NCI-H1694 (cell line): ENCODE data around the gene SPECC1L.

Experiments
- DNase-seq: peaks from one replicate; lab custom pipeline; 2025; lab: John Stamatoyannopoulos, UW

The SPECC1L gene

DNA sequence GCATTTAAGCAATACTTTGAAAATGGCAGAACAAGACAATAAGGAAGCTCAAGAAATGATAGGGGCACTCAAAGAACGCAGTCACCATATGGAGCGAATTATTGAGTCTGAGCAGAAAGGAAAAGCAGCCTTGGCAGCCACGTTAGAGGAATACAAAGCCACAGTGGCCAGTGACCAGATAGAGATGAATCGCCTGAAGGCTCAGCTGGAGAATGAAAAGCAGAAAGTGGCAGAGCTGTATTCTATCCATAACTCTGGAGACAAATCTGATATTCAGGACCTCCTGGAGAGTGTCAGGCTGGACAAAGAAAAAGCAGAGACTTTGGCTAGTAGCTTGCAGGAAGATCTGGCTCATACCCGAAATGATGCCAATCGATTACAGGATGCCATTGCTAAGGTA, 51.9 kb downstream of the SPECC1L start:
- no peak for DNase-seq

GRCh38 chr22:24323233-24323632, 52.6 kb downstream of the SPECC1L start:
- DNase-seq = no peak

GRCh38 chr22:24323695-24324094, 53.1 kb downstream of the SPECC1L start:
- no peak for DNase-seq

GRCh38 chr22:24324137-24324536, 53.5 kb downstream of the SPECC1L start:
- no peak for DNase-seq

DNA sequence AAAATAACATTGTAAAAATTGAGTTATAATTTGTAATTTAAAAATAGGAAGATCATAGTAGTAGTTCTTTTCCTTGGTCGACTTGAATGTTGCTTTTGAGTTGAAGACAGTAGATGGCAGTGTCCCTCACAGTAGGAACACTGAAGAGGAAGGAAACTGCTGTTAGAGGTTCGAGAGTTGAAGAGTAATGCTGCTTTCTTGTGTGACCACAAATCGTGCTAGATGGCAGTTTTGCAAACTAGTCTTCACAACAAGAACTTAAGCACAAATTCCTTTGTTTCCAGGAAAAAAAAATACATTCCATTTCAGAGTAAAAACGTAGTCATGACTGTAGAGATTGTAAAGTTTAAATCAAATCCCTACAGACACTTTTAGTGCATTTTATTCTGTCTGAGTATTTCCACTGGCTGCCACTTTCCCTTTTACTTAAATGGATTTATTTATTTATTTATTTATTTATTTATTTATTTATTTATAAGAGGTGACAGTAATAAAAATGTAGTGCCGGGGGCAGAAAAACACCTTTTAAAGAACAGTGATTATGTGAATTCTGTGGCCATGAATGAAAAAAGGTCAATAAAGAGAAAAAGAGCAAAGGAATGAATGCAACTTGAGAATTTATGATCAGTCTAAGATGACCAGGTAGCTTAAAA, 54.6 kb downstream of the SPECC1L start:
- DNase-seq = peak; percentile 26

- DNase-seq = no peak
Observed at GRCh38 chr22:24326266-24326665, 55.6 kb downstream of the SPECC1L start.

DNA sequence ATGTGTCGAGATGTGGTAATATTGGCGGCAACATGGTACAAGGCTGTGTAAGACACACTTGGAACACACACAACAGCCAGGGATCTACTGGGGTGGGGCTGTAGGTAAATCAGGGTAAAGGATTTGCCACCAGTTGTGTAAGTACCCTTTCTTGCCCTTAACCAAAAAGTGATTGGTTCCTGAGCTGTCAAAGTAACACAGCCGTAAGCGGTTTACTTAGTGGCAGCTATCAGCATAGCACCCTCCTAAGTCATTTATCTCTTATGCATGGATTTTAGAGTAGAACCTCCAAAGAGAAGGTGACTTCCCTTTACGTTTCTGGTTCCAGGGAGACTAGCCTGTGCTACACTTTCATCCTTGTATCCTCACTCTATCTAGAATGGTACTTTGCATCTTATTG, 57.2 kb downstream of the SPECC1L start:
- no peak for DNase-seq

DNA sequence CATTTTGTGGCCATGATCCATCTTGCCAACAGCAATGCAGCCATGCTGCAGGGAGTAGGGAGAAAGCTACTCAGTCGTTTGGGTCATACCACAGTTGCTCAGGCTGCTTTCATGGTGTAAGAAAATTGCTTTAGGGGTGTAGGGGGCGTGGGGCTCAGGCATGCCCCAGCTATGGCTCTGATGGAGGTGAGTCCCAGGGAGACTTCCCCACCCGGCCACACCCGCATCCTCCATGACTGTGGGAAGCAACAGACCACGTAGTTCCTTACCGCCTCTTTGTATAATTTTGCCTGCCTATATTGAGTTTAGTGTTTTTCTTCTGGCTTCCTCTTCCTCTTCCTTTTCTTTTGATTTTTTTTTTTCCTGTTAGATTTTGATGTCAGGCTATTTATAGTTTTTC, 58.8 kb downstream of the SPECC1L start:
- no peak for DNase-seq

GRCh38 chr22:24330636-24331035, 60.0 kb downstream of the SPECC1L start:
- no peak for DNase-seq

DNA sequence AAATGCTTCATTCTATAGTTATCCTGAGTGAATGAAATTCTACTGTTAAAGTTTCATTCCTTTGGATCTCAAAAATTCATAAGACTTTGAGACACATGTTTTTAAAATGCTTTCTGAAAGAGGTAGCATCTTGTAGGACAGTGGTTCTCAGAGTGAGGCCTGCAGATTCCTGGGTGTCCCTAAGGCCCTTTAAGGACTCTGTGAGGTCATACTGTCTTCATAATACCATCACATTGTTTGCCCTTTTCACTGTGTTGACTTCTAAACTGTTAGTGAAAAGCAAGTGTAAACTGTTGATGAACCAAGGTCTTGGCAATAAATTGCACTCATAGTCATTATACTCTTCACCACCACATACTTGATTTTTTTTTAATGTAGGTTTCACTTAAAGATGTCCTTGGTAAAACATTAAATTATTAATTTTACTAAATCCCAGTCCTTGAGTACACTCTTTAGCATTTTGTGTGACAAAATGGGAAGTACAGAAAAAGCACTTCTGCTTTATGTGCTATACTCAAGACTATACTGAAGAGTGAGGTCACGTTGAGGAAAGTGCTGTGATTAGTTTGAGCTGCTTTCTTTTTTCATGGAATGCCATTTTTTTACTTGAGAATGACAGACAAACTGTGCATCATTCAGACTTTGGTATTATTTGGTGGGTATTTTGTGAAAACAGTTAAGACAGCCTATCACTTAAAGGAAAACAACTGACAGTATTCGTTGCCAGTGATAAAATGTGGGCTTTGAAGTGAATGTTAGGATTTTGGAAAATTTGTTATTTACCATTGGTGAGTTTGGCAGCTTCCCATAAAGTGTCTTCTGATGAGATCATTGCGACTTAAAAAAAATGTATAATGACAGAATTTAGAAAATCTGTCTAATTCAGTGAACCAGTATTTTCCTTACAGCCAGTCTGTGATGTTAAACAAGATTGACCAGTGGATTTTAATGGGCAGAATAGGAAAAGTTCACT, 61.1 kb downstream of the SPECC1L start:
- no peak for DNase-seq

- DNase-seq = no peak
Observed at GRCh38 chr22:24333301-24333700, 62.7 kb downstream of the SPECC1L start.

- no peak for DNase-seq
Observed at GRCh38 chr22:24335496-24335895, 64.9 kb downstream of the SPECC1L start.

- DNase-seq = no peak
Observed at GRCh38 chr22:24337894-24338645, 67.4 kb downstream of the SPECC1L start.

DNA sequence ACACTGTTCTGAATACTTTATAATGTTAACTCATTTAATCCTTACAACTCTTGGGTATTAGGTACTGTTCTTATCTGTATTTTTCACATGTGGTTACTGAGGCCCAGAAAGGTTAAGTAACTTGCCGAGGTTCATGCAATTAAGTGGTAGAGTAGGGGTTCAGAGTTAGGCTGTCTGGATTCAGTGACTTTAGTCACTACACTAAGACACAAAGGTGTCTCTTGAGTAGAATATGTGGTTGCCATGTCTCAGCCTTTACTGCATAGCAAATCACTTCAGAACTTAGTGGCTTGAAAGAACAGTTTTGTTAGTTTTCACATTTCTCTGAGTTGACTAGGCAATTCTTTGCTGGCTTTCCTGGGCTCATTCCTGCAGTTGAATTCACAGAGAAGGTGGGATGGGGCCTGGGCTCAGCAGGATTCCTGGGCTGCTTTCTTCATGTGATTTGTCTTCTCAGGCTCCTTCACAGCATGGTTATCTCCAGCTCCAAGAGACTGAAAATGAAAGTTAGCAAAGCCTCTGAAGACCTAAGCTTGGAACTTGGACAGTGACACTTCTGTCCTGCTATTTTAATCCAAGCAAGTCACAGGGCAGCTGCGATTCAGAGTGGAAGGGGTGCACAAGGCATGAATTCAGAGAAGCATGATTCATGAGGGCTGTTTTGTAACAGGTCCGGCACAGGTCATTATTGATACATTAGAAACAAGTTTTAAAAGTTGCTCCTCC, 68.3 kb downstream of the SPECC1L start:
- DNase-seq = no peak

DNA sequence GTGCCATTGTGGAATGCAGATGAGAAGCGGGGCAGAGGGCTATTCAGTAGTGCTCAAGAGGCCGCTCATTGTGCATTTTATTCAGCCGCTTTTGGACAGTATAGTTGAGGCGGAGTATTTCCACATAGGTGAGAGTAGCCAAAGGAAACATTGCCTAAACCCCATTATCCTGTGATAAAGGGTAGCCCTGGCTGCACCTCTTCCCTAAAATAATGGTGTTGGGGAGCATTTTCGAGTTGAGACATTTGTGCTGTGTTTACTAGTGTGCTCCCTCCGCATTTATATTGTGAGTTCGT, 68.8 kb downstream of the SPECC1L start:
- no peak for DNase-seq

GRCh38 chr22:24341627-24342026, 71.0 kb downstream of the SPECC1L start:
- DNase-seq = no peak

DNA sequence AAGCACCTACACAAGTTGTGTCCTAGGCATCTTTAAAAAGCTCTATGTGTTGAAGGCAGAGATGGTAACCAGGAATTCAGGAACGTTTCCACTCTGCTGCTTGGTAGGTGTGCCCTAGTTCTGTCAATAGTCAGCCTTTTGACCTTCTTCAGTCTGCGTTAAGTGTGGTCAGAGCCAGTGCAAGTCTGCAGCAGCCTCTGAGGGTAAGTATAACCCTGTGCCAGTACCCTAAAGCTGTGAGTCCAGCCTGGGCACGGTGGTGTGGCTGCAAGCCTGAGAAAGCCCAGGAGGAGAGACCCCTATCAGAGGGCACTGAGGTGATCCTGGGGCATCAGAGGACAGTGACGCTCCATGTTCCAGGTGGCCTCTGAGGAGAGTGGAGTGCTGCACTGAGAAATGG, 80.0 kb downstream of the SPECC1L start:
- DNase-seq = no peak

DNA sequence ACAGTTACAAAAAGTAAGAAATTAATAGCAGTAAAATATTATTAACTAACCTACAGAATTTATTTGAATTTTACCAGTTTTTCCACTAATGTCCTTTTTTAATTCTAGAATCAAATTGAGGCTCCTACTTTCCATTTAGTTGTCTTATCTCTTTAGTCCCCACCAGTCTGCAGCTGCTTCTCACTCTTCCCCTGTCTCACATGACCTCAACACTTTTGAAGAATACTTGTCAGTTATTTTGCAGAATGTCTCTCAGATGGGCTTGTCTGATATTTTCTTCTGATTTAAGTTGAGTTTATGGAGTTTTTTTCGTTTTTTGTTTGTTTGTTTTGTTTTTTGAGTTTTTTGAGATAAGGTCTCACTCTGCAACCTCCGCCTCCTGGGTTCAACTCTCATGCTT, 82.5 kb downstream of the SPECC1L start:
- no peak for DNase-seq

GRCh38 chr22:24355574-24355973, 84.9 kb downstream of the SPECC1L start:
- DNase-seq = no peak

DNA sequence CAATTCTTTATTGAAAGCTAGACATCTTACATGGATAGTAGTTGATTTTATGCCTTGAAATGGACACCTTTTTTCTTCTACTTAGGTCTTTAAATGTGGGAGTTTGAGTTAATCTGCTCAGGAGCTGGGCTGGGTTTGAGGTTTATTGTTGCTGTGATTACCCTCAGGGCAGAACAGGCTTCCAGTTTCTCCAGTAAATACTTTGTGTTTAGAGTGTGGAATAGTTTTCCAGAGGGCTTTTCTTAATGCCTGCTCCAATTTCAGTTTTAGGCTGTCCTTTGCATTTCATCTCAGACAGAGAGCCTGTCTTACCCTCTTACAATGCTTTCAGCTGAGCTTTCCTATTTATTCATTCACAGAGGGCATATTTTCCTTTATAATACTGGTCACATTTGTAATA, 86.9 kb downstream of the SPECC1L start:
- no peak for DNase-seq

DNA sequence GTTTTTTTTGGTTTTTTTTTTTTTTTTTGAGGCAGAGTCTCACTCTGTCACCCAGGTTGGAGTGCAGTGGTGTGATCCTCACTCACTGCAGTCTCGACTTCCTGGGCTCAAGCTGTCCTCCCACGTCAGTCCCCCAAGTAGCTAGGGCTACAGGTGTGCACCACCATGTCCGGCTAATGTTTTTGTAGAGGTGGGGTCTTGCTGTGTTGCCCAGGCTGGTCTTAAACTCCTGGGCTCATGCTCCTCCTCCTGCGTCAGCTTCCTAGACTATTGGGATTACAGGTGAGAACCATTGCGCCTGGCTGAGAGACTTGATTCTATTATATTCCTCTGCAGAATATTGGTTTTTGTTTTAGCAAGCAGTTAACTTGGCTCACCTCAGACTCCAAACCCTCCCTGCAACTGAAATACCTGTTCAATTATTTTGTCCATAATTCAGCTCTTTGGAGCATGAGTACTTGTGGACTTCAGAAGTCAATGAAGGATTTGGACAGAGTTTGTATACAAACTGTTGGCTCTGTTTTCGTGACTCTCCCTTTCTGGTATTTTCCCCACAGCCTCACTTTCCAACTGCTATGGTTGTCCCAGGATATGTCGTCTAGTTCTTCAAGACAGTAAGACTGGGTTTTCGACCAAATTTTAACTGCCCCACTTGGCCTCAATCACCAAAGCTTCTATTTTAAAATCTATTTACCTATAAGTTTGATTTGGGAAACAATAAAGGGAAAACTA, 87.6 kb downstream of the SPECC1L start:
- DNase-seq = no peak
